ENCODE data around the gene PDE8B.
A peak's percentile ranks its signal among the peaks of the same experiment; 100 is the strongest.
"Not testable (repeated sequence)": the region's sequence is repeated elsewhere in the genome, so short reads cannot be mapped to it uniquely, and the experiment has no call there.

PDE8B gene

GRCh38 chr5:77449277-77449676, 238.8 kb downstream of the PDE8B start:
- DNase-seq (ENCODE audit: low read depth), result no peak

- peak; percentile 22 for DNase-seq (ENCODE audit: low read depth)
Measured at GRCh38 chr5:77449981-77450380, 239.5 kb downstream of the PDE8B start.

- no peak for DNase-seq (ENCODE audit: low read depth)
Measured at GRCh38 chr5:77452351-77452750, 241.9 kb downstream of the PDE8B start.

GRCh38 chr5:77454123-77454522, 243.6 kb downstream of the PDE8B start:
- no peak for DNase-seq (ENCODE audit: low read depth)

GRCh38 chr5:77461287-77461686, 250.8 kb downstream of the PDE8B start:
- no peak for DNase-seq (ENCODE audit: low read depth)

- peak; percentile 30 for DNase-seq (ENCODE audit: low read depth)
Measured at GRCh38 chr5:77463905-77464304, 253.4 kb downstream of the PDE8B start.

- DNase-seq (ENCODE audit: low read depth), result not testable (repeated sequence)
Measured at GRCh38 chr5:77468875-77469274, 258.4 kb downstream of the PDE8B start.

- DNase-seq (ENCODE audit: low read depth), result not testable (repeated sequence)
Measured at GRCh38 chr5:77475041-77475440, 264.6 kb downstream of the PDE8B start.
